ENCODE data around the gene USP47.

DNA sequence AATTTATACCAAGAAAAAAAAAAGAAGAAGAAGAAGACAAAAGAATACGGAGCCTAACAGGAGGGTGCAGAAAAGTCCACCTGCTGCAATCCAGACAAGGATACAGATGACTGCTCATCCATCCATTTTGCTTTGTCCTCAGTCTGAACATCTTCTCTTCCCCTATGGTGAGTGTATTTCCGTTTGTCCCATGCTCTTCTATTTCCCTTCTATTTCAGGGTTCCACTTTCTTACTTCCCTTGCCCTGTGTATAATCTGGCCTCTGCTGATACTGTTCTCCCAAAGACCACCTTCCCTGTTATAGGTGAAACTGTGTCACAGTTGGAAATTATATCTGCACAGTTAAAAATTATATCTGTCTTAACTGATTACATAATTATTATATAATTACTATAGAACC is 48.7 kb upstream of the USP47 start:
- TF ChIP-seq, protein P1, sequence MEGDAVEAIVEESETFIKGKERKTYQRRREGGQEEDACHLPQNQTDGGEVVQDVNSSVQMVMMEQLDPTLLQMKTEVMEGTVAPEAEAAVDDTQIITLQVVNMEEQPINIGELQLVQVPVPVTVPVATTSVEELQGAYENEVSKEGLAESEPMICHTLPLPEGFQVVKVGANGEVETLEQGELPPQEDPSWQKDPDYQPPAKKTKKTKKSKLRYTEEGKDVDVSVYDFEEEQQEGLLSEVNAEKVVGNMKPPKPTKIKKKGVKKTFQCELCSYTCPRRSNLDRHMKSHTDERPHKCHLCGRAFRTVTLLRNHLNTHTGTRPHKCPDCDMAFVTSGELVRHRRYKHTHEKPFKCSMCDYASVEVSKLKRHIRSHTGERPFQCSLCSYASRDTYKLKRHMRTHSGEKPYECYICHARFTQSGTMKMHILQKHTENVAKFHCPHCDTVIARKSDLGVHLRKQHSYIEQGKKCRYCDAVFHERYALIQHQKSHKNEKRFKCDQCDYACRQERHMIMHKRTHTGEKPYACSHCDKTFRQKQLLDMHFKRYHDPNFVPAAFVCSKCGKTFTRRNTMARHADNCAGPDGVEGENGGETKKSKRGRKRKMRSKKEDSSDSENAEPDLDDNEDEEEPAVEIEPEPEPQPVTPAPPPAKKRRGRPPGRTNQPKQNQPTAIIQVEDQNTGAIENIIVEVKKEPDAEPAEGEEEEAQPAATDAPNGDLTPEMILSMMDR (IDR thresholded peaks at IDR 0.05) = no peak
- TF ChIP-seq CEBPB (IDR thresholded peaks at IDR 0.05) = no peak
- TF ChIP-seq, protein P2, sequence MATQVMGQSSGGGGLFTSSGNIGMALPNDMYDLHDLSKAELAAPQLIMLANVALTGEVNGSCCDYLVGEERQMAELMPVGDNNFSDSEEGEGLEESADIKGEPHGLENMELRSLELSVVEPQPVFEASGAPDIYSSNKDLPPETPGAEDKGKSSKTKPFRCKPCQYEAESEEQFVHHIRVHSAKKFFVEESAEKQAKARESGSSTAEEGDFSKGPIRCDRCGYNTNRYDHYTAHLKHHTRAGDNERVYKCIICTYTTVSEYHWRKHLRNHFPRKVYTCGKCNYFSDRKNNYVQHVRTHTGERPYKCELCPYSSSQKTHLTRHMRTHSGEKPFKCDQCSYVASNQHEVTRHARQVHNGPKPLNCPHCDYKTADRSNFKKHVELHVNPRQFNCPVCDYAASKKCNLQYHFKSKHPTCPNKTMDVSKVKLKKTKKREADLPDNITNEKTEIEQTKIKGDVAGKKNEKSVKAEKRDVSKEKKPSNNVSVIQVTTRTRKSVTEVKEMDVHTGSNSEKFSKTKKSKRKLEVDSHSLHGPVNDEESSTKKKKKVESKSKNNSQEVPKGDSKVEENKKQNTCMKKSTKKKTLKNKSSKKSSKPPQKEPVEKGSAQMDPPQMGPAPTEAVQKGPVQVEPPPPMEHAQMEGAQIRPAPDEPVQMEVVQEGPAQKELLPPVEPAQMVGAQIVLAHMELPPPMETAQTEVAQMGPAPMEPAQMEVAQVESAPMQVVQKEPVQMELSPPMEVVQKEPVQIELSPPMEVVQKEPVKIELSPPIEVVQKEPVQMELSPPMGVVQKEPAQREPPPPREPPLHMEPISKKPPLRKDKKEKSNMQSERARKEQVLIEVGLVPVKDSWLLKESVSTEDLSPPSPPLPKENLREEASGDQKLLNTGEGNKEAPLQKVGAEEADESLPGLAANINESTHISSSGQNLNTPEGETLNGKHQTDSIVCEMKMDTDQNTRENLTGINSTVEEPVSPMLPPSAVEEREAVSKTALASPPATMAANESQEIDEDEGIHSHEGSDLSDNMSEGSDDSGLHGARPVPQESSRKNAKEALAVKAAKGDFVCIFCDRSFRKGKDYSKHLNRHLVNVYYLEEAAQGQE (IDR thresholded peaks at IDR 0.05) = no peak
- TF ChIP-seq HOXB5 (CRISPR knock-in tag; IDR thresholded peaks at IDR 0.05) = no peak
- TF ChIP-seq POLR2A (IDR thresholded peaks at IDR 0.05; ENCODE audit: low read length) = no peak
- no peak for TF ChIP-seq SMC3 (IDR thresholded peaks at IDR 0.05)
- TF ChIP-seq CBX8 (IDR thresholded peaks at IDR 0.05) = no peak
- TF ChIP-seq, protein P3, sequence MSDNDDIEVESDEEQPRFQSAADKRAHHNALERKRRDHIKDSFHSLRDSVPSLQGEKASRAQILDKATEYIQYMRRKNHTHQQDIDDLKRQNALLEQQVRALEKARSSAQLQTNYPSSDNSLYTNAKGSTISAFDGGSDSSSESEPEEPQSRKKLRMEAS (IDR thresholded peaks at IDR 0.05) = no peak
- TF ChIP-seq, protein P4, sequence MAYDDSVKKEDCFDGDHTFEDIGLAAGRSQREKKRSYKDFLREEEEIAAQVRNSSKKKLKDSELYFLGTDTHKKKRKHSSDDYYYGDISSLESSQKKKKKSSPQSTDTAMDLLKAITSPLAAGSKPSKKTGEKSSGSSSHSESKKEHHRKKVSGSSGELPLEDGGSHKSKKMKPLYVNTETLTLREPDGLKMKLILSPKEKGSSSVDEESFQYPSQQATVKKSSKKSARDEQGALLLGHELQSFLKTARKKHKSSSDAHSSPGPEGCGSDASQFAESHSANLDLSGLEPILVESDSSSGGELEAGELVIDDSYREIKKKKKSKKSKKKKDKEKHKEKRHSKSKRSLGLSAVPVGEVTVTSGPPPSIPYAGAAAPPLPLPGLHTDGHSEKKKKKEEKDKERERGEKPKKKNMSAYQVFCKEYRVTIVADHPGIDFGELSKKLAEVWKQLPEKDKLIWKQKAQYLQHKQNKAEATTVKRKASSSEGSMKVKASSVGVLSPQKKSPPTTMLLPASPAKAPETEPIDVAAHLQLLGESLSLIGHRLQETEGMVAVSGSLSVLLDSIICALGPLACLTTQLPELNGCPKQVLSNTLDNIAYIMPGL (CRISPR knock-in tag; IDR thresholded peaks at IDR 0.05; ENCODE audit: borderline replicate concordance) = no peak
- TF ChIP-seq FOSL2 (IDR thresholded peaks at IDR 0.05) = no peak
- TF ChIP-seq FOSL2 (CRISPR knock-in tag; IDR thresholded peaks at IDR 0.05) = no peak
- TF ChIP-seq, protein P5, sequence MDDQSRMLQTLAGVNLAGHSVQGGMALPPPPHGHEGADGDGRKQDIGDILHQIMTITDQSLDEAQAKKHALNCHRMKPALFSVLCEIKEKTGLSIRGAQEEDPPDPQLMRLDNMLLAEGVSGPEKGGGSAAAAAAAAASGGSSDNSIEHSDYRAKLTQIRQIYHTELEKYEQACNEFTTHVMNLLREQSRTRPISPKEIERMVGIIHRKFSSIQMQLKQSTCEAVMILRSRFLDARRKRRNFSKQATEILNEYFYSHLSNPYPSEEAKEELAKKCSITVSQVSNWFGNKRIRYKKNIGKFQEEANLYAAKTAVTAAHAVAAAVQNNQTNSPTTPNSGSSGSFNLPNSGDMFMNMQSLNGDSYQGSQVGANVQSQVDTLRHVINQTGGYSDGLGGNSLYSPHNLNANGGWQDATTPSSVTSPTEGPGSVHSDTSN (IDR thresholded peaks at IDR 0.05) = no peak
- TF ChIP-seq CHD2 (IDR thresholded peaks at IDR 0.05; ENCODE audit: low read length, partially characterized antibody) = no peak
- TF ChIP-seq JUNB (IDR thresholded peaks at IDR 0.05) = no peak
- no peak for TF ChIP-seq POLR2AphosphoS2 (conservative IDR thresholded peaks at IDR 0.05; ENCODE audit: low read length)
